HG03045 (cell line): ENCODE measurements around the gene MGMT.

Source experiments
- ATAC-seq: cut with Tn5 transposase; IDR thresholded peaks from one replicate; pipeline ENCODE4 v1.9.1; 2021; ENCODE audit warnings: mild to moderate bottlenecking, moderate library complexity; ENCODE audit not compliant: unreplicated experiment

The MGMT gene

GRCh38 chr10:129767751-129768150 is 300.7 kb downstream of the MGMT start:
- no peak for ATAC-seq

- ATAC-seq, result no peak
Observed at GRCh38 chr10:129768437-129769355, 301.7 kb downstream of the MGMT start.

- ATAC-seq, result no peak
Observed at GRCh38 chr10:129769381-129770116, 302.5 kb downstream of the MGMT start.

- no peak for ATAC-seq
Observed at GRCh38 chr10:129770286-129770685, 303.2 kb downstream of the MGMT start.

- no peak for ATAC-seq
Observed at GRCh38 chr10:129771024-129771423, 304.0 kb downstream of the MGMT start.

- no peak for ATAC-seq
Observed at GRCh38 chr10:129771576-129771975, 304.5 kb downstream of the MGMT start.

GRCh38 chr10:129771991-129772431 is 305.0 kb downstream of the MGMT start:
- no peak for ATAC-seq

GRCh38 chr10:129772468-129773358 is 305.7 kb downstream of the MGMT start:
- no peak for ATAC-seq

- ATAC-seq, result no peak
Observed at GRCh38 chr10:129773359-129773990, 306.4 kb downstream of the MGMT start.

GRCh38 chr10:129774082-129774735 is 307.2 kb downstream of the MGMT start:
- no peak for ATAC-seq

GRCh38 chr10:129774736-129775401 is 307.8 kb downstream of the MGMT start:
- ATAC-seq, result no peak

GRCh38 chr10:129775681-129776080 is 308.6 kb downstream of the MGMT start:
- no peak for ATAC-seq

GRCh38 chr10:129777687-129778086 is 310.6 kb downstream of the MGMT start:
- ATAC-seq, result no peak

GRCh38 chr10:129778571-129778970 is 311.5 kb downstream of the MGMT start:
- no peak for ATAC-seq

- no peak for ATAC-seq
Observed at GRCh38 chr10:129779126-129780111, 312.4 kb downstream of the MGMT start.

GRCh38 chr10:129780198-129780597 is 313.2 kb downstream of the MGMT start:
- no peak for ATAC-seq

- no peak for ATAC-seq
Observed at GRCh38 chr10:129780901-129781795, 314.1 kb downstream of the MGMT start.
